Measurements from ENCODE around the gene ERAS. TPM values are rescaled to one million over a fixed set of nuclear protein-coding genes. Genes with fewer than 3 reads are reported as not detected.

The ERAS gene
- total and polyA plus RNA-seq, 2 experiments from 2014 or later: 0.17 TPM; not detected in 1

DNA sequence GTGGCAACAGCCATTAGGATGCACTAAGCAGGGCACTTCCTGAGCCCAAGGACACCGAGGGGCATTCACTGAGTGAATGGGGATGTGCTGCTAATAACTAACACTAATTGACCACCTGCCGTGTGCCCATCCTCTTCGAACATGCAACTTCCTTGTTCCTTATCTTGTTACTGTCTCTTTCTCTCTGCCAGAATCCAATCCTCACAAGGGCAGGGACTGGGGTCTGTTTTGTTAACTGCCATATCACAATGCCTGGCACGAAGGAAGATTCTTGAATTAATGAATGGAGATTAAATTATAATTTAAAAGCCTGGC, 1.3 kb downstream of the ERAS start:
- H3K27ac ChIP-seq: no peak overlapping the region
- H3K9me3 ChIP-seq (ENCODE audit: low read depth): no peaks in the 10 kb centered on the region
- H3K4me3 ChIP-seq: no peak overlapping the region
- TF ChIP-seq, protein P1, sequence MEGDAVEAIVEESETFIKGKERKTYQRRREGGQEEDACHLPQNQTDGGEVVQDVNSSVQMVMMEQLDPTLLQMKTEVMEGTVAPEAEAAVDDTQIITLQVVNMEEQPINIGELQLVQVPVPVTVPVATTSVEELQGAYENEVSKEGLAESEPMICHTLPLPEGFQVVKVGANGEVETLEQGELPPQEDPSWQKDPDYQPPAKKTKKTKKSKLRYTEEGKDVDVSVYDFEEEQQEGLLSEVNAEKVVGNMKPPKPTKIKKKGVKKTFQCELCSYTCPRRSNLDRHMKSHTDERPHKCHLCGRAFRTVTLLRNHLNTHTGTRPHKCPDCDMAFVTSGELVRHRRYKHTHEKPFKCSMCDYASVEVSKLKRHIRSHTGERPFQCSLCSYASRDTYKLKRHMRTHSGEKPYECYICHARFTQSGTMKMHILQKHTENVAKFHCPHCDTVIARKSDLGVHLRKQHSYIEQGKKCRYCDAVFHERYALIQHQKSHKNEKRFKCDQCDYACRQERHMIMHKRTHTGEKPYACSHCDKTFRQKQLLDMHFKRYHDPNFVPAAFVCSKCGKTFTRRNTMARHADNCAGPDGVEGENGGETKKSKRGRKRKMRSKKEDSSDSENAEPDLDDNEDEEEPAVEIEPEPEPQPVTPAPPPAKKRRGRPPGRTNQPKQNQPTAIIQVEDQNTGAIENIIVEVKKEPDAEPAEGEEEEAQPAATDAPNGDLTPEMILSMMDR (IDR thresholded peaks at IDR 0.05; ENCODE audit: low read depth, low read length): no peak
- H3K27me3 ChIP-seq: peaks cover 23% of the 10 kb centered on the region
- no peaks in the 10 kb centered on the region for H3K4me1 ChIP-seq (ENCODE audit: low read depth)
- no peaks in the 10 kb centered on the region for H3K36me3 ChIP-seq
- DNase-seq (ENCODE audit: low read depth in 1 of 2, low spot score in 1 of 2): no peak

DNA sequence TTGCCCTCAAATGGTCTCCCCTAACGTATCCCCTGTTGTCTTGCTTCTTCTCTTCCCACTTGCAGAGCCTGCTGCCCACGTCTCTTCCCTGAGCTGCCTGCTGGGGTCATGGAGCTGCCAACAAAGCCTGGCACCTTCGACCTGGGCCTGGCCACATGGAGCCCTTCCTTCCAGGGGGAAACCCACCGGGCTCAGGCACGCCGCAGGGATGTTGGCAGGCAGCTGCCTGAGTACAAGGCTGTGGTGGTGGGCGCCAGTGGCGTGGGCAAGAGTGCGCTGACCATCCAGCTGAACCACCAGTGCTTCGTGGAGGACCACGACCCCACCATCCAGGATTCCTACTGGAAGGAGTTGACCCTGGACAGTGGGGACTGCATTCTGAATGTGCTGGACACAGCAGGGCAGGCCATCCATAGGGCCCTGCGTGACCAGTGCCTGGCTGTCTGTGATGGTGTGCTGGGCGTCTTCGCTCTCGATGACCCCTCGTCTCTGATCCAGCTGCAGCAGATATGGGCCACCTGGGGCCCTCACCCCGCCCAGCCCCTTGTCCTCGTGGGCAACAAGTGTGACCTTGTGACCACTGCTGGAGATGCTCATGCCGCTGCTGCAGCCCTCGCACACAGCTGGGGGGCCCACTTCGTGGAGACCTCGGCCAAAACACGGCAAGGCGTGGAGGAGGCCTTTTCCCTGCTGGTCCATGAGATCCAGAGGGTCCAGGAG, 2.9 kb downstream of the ERAS start:
- peaks cover 38% of the 10 kb centered on the region for H3K27me3 ChIP-seq
- no peak for DNase-seq (ENCODE audit: low read depth in 1 of 2, low spot score in 1 of 2)

DNA sequence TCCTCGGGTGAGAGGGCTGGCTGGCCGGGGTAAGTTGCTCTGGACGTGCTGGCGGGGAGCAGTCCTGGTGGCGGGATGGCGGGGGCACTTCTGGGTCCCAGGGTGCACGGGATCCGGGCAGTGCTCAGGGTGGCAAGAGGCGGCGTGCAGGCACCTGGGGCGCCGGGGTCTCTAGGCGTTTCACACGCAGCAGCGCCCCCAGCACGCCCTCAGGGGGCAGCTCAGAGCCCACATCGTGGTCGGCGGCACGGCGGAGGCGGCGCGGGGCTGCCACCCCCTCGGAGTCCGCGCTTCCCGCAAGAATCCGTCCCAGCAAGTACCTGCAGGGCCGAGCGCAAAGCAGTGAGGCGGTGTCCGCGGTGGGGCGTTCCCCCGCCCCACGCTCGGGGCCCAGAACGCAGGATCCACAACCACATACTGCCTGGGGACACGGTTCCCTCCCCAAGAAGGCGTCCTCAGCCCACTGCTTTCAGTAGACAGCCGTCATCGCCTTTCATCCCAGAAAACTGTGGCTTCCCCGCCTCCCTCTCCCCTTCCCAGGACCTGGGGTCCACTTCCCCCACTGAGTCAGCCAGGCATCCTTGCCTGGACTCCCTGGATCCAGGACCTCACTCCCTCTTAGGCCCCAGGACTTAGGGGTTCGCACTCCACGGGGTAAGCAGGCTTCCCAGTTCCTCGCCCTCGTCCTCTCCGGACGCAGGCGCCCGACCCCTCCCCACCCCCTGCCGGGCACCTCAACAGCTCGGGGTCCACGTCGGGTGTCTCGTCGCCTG, 5.0 kb downstream of the ERAS start:
- TF ChIP-seq, protein P1 (IDR thresholded peaks at IDR 0.05; ENCODE audit: low read depth, low read length): no peak
- H3K4me3 ChIP-seq: no peak overlapping the region
- no peak overlapping the region for H3K27ac ChIP-seq
- H3K36me3 ChIP-seq: no peaks in the 10 kb centered on the region
- no peak for DNase-seq (ENCODE audit: low read depth in 1 of 2, low spot score in 1 of 2)
- H3K4me1 ChIP-seq (ENCODE audit: low read depth): no peaks in the 10 kb centered on the region
- H3K9me3 ChIP-seq (ENCODE audit: low read depth): no peaks in the 10 kb centered on the region
- H3K27me3 ChIP-seq: peaks cover 60% of the 10 kb centered on the region

More for the DNA sequence above, 2.9 kb downstream of the ERAS start:
- Histone ChIP-seq H3K36me3 (no peaks in the 10 kb centered on the region), H3K4me3 (no peak overlapping the region), H3K27ac (no peak overlapping the region), H3K9me3 (ENCODE audit: low read depth) (no peaks in the 10 kb centered on the region), H3K4me1 (ENCODE audit: low read depth) (no peaks in the 10 kb centered on the region)
- TF ChIP-seq, protein P1 (IDR thresholded peaks at IDR 0.05; ENCODE audit: low read depth, low read length): no peak

DNA sequence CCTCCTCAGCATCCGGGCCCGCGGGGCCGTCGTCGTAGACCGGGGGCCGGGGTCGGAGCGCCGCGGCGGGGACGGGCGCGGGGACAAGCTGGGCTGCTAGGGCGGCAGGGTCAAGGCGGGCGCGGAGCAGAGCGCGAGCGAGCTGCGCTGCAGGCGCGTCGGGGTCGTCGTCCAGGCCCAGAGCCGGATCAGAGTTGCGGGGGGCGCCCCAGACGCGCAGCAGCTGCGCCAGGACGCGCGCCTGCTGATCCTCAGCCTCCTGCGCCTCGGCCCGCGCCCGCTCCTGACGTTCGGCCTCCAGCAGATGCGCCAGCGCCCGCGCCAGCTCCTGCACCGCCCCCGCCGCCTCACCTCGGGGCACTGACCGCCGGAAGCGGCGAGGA, 5.6 kb downstream of the ERAS start:
- Histone ChIP-seq H3K27ac (no peak overlapping the region), H3K4me3 (no peak overlapping the region), H3K4me1 (ENCODE audit: low read depth) (no peaks in the 10 kb centered on the region), H3K27me3 (peaks cover 65% of the 10 kb centered on the region), H3K9me3 (ENCODE audit: low read depth) (no peaks in the 10 kb centered on the region), H3K36me3 (no peaks in the 10 kb centered on the region)
- TF ChIP-seq, protein P1 (IDR thresholded peaks at IDR 0.05; ENCODE audit: low read depth, low read length): no peak
- no peak for DNase-seq (ENCODE audit: low read depth in 1 of 2, low spot score in 1 of 2)

DNA sequence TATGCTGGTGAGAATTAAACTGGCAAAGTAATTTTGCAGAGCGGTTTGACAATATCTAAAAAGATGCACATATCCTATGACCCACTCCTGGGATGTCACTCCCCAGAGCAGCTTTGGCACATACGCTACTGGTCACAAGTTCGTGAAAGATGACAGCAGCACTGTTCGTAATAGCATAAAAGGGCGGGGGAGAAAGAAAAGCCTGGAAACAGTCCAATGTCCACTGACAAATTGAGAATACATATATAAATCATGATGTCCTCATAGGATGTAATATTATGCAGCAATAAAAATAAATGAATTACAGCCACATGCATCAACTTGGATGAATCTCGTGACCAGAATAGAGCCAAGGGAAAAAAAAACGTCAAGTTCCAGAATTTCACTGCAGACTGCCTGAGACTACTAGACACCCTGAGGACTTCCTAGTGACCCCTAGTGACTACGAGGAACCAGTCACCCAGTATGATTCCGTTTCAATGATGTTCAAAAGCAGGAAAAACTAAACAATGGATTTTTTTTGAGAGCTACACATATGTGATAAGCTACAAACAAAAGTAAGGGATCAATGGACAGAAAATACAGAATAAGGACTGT, 7.3 kb downstream of the ERAS start:
- TF ChIP-seq, protein P1 (IDR thresholded peaks at IDR 0.05; ENCODE audit: low read depth, low read length): no peak
- Histone ChIP-seq H3K27ac (no peak overlapping the region), H3K4me1 (ENCODE audit: low read depth) (no peaks in the 10 kb centered on the region), H3K9me3 (ENCODE audit: low read depth) (no peaks in the 10 kb centered on the region), H3K27me3 (peaks cover 78% of the 10 kb centered on the region), H3K36me3 (no peaks in the 10 kb centered on the region), H3K4me3 (no peak overlapping the region)
- no peak for DNase-seq (ENCODE audit: low read depth in 1 of 2, low spot score in 1 of 2)

All from cardiac muscle cell (in vitro differentiated cells and primary cell).